ENCODE results near the gene KLHL29. TPM values are rescaled to one million over a fixed set of nuclear protein-coding genes. Genes with fewer than 3 reads are reported as not detected.

Gene KLHL29
- total and polyA plus RNA-seq, 10 of the 15 experiments (the other 5 are each of a cell fraction or from before 2014, with no cell fraction given): 1.4 to 19.5 (median 6.1) TPM

DNA sequence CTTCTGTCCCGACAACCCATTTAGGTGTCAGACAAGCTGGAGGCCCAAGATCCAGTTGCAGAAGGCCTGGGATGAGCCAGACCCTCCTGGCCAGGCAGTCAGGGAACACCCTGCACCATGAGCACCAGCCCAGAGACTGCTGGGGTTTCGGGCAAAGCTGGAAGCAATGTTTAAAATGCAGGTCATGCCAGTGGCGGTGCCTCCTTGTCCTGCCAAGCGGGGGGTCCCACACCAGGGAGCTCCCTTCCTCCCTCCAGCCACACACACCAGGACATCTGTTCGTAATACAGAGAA, 311.7 kb downstream of the KLHL29 start:
- no peak overlapping the region for H2AFZ ChIP-seq (ENCODE audit: control insufficient read depth, low read depth, low read length)
- no peaks in the 10 kb centered on the region for H3K79me2 ChIP-seq (ENCODE audit: control insufficient read depth, insufficient read depth, low read length)
- no peak overlapping the region for H3K9ac ChIP-seq (ENCODE audit: control insufficient read depth, insufficient read depth, low read length)
- no TSS peak for BruUV-seq (replicated peaks)
- H3K27me3 ChIP-seq (replicated peaks in 1 of 2; ENCODE audit: control insufficient read depth in 2 of 2, insufficient read depth in 2 of 2, low read length in 1 of 2): no peaks in the 10 kb centered on the region
- 77% methylated on average over 5 of the region's 5 CpGs for WGBS (ENCODE audit: insufficient coverage, insufficient replicate concordance, low lambda C conversion rate, missing lambda C conversion rate)
- no peak overlapping the region for H3K4me2 ChIP-seq (ENCODE audit: control insufficient read depth, insufficient read depth)
- H3K4me1 ChIP-seq (ENCODE audit: control insufficient read depth, insufficient read depth, low read length): no peaks in the 10 kb centered on the region
- RAD21 ChIA-PET (ENCODE audit: unreplicated experiment): no interaction called here
- no peak for DNase-seq (ENCODE audit: low read depth, low spot score)
- FAIRE-seq: no peak
- intact Hi-C loops (cut with micrococcal nuclease; ENCODE audit: unreplicated experiment): no loop called here
- peaks cover 12 to 16% of the 10 kb centered on the region in 2 experiments; a peak in 3 of 4 replicates for H3K36me3 ChIP-seq (ENCODE audit: control insufficient read depth in 2 of 2, insufficient read depth in 2 of 2, low read length in 1 of 2)
- H3K27ac ChIP-seq (ENCODE audit: control insufficient read depth, insufficient read depth): no peak overlapping the region
- POLR2A ChIA-PET: no interaction called here
- CTCF ChIA-PET: no interaction called here
- no peaks in the 10 kb centered on the region for H3K9me3 ChIP-seq (replicated peaks; ENCODE audit: control insufficient read depth, insufficient read depth, low read length)
- SMC1A ChIA-PET (ENCODE audit: uncharacterized antibody, unreplicated experiment): no interaction called here
- in situ Hi-C loops (cut with MboI): no loop called here
- H3K4me3 ChIP-seq: no peak overlapping the region
- H4K20me1 ChIP-seq (ENCODE audit: control insufficient read depth, insufficient read depth): no peaks in the 10 kb centered on the region
- no peak for ATAC-seq
- TF ChIP-seq E4F1 (IDR thresholded peaks at IDR 0.05; ENCODE audit: borderline replicate concordance, partially characterized antibody) (no peak), NFIC (IDR thresholded peaks at IDR 0.05; ENCODE audit: low read depth, low read length) (no peak), EZH2 (IDR thresholded peaks at IDR 0.05; ENCODE audit: borderline replicate concordance, control insufficient read depth, low read depth, low read length) (no peak), YBX1 (IDR thresholded peaks at IDR 0.05) (no peak), CEBPZ (IDR thresholded peaks at IDR 0.05; ENCODE audit: low read depth, low read length) (no peak), BACH1 (IDR thresholded peaks at IDR 0.05; ENCODE audit: borderline replicate concordance) (no peak)
- TF ChIP-seq, protein P1, sequence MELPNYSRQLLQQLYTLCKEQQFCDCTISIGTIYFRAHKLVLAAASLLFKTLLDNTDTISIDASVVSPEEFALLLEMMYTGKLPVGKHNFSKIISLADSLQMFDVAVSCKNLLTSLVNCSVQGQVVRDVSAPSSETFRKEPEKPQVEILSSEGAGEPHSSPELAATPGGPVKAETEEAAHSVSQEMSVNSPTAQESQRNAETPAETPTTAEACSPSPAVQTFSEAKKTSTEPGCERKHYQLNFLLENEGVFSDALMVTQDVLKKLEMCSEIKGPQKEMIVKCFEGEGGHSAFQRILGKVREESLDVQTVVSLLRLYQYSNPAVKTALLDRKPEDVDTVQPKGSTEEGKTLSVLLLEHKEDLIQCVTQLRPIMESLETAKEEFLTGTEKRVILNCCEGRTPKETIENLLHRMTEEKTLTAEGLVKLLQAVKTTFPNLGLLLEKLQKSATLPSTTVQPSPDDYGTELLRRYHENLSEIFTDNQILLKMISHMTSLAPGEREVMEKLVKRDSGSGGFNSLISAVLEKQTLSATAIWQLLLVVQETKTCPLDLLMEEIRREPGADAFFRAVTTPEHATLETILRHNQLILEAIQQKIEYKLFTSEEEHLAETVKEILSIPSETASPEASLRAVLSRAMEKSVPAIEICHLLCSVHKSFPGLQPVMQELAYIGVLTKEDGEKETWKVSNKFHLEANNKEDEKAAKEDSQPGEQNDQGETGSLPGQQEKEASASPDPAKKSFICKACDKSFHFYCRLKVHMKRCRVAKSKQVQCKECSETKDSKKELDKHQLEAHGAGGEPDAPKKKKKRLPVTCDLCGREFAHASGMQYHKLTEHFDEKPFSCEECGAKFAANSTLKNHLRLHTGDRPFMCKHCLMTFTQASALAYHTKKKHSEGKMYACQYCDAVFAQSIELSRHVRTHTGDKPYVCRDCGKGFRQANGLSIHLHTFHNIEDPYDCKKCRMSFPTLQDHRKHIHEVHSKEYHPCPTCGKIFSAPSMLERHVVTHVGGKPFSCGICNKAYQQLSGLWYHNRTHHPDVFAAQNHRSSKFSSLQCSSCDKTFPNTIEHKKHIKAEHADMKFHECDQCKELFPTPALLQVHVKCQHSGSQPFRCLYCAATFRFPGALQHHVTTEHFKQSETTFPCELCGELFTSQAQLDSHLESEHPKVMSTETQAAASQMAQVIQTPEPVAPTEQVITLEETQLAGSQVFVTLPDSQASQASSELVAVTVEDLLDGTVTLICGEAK (IDR thresholded peaks at IDR 0.05; ENCODE audit: borderline replicate concordance): no peak
- TF ChIP-seq, protein P2, sequence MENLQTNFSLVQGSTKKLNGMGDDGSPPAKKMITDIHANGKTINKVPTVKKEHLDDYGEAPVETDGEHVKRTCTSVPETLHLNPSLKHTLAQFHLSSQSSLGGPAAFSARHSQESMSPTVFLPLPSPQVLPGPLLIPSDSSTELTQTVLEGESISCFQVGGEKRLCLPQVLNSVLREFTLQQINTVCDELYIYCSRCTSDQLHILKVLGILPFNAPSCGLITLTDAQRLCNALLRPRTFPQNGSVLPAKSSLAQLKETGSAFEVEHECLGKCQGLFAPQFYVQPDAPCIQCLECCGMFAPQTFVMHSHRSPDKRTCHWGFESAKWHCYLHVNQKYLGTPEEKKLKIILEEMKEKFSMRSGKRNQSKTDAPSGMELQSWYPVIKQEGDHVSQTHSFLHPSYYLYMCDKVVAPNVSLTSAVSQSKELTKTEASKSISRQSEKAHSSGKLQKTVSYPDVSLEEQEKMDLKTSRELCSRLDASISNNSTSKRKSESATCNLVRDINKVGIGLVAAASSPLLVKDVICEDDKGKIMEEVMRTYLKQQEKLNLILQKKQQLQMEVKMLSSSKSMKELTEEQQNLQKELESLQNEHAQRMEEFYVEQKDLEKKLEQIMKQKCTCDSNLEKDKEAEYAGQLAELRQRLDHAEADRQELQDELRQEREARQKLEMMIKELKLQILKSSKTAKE (IDR thresholded peaks at IDR 0.05; ENCODE audit: low read depth, poor library complexity, severe bottlenecking): no peak
